GM23338 (cell line): Measurements from ENCODE around the gene NCAN. TPM values are rescaled to one million over a fixed set of nuclear protein-coding genes. Genes with fewer than 3 reads are reported as not detected.

Experiments
- ATAC-seq: fragments of 200-7000 bp; cut with Tn5 transposase; 3 replicates; pipeline ENCODE4 v1.9.1; 2020
- DNase-seq: peaks from one replicate; pipeline ENCODE4 v3.0.0-alpha.2; 2015; ENCODE audit warnings: low spot score
- H2AFZ ChIP-seq: fragments of 200-600 bp; sonication (generic); 2 replicates; pipeline ENCODE4 v1.8.0; 2016; ENCODE audit warnings: antibody characterized with exemption, mild to moderate bottlenecking, moderate library complexity
- H3F3A ChIP-seq: fragments of 200-600 bp; sonication (generic); replicated peaks from 2 replicates; pipeline ENCODE4 v1.8.0; 2017; ENCODE audit warnings: antibody characterized with exemption, mixed run types, low read depth
- H3K27ac ChIP-seq: fragments of 200-600 bp; sonication (generic); 2 replicates; pipeline ENCODE4 v1.6.1; 2016; ENCODE audit warnings: low read depth
- H3K27me3 ChIP-seq: fragments of 200-600 bp; sonication (generic); 2 replicates; pipeline ENCODE4 v1.8.0; 2016; ENCODE audit warnings: mild to moderate bottlenecking, mixed run types, moderate library complexity; ENCODE audit not compliant: insufficient read depth
- H3K36me3 ChIP-seq: fragments of 200-600 bp; sonication (generic); 2 replicates; pipeline ENCODE4 v1.8.0; 2016; ENCODE audit warnings: mild to moderate bottlenecking; ENCODE audit not compliant: insufficient read depth
- H3K4me1 ChIP-seq: fragments of 200-600 bp; sonication (generic); 2 replicates; pipeline ENCODE4 v1.8.0; 2016; ENCODE audit warnings: mild to moderate bottlenecking, moderate library complexity; ENCODE audit not compliant: insufficient read depth
- H3K4me2 ChIP-seq: fragments of 200-600 bp; sonication (generic); 2 replicates; pipeline ENCODE4 v1.7.1; 2017; ENCODE audit warnings: mixed run types
- H3K4me3 ChIP-seq: fragments of 200-600 bp; sonication (generic); 2 replicates; pipeline ENCODE4 v1.6.1; 2016; ENCODE audit warnings: mixed run types
- H3K79me2 ChIP-seq: fragments of 200-600 bp; sonication (generic); replicated peaks from 2 replicates; pipeline ENCODE4 v1.8.0; 2017; ENCODE audit warnings: mild to moderate bottlenecking; ENCODE audit not compliant: insufficient read depth
- H3K9me2 ChIP-seq: fragments of 200-600 bp; sonication (generic); 2 replicates; pipeline ENCODE4 v1.8.0; 2017; ENCODE audit not compliant: insufficient read depth
- H4K20me1 ChIP-seq: fragments of 200-600 bp; sonication (generic); replicated peaks from 2 replicates; pipeline ENCODE4 v1.8.0; 2017; ENCODE audit warnings: mild to moderate bottlenecking; ENCODE audit not compliant: insufficient read depth
- H3K27ac Mint-ChIP-seq: 2 replicates; pipeline ENCODE4 v1.8.0; 2020; ENCODE audit warnings: inconsistent platforms, mild to moderate bottlenecking, moderate library complexity, mixed read lengths
- H3K27me3 Mint-ChIP-seq: 3 replicates; pipeline ENCODE4 v1.8.0; 2022; ENCODE audit warnings: low read depth, mild to moderate bottlenecking, moderate library complexity, mixed read lengths, inconsistent platforms; ENCODE audit not compliant: insufficient read depth, poor library complexity
- H3K36me3 Mint-ChIP-seq: 3 replicates; pipeline ENCODE4 v1.8.0; 2021; ENCODE audit warnings: low read depth, mild to moderate bottlenecking, inconsistent platforms, moderate library complexity, mixed read lengths
- H3K4me1 Mint-ChIP-seq: 3 replicates; pipeline ENCODE4 v1.8.0; 2020; ENCODE audit warnings: mild to moderate bottlenecking, inconsistent platforms, mixed read lengths
- H3K4me3 Mint-ChIP-seq: 3 replicates; pipeline ENCODE4 v1.8.0; 2021; ENCODE audit warnings: moderate library complexity, mild to moderate bottlenecking, inconsistent platforms, mixed read lengths
- H3K9me3 Mint-ChIP-seq: 3 replicates; pipeline ENCODE4 v1.8.0; 2020; ENCODE audit warnings: moderate library complexity, mild to moderate bottlenecking, inconsistent platforms, mixed read lengths
- CREB1 ChIP-seq: fragments of 250-450 bp; sonication (Bioruptor Pico); IDR thresholded peaks from 2 replicates; pipeline ENCODE4 v1.5.0; 2020; ENCODE audit warnings: low read depth, mild to moderate bottlenecking, moderate library complexity
- CTCF ChIP-seq, 2 experiments: fragments of 200-600 bp in 1 of 2; sonication (generic) in 1 of 2; conservative IDR thresholded peaks; 2 replicates each; pipeline versions ENCODE4 v1.5.1 to v1.6.1; 2016 to 2017; ENCODE audit warnings: antibody characterized with exemption in 2 of 2, low read depth in 2 of 2, mild to moderate bottlenecking in 2 of 2, moderate library complexity in 1 of 2
- ETS1 ChIP-seq: IDR thresholded peaks from 2 replicates; pipeline ENCODE4 v1.6.1; 2016; ENCODE audit warnings: antibody characterized with exemption
- EZH2 ChIP-seq: fragments of 200-600 bp; sonication (generic); IDR thresholded peaks from one replicate; pipeline ENCODE4 v1.8.0; 2017; ENCODE audit warnings: antibody characterized with exemption, mild to moderate bottlenecking, low read depth; ENCODE audit not compliant: unreplicated experiment
- EZH2phosphoT487 ChIP-seq: fragments of 200-600 bp; sonication (generic); IDR thresholded peaks from one replicate; pipeline ENCODE4 v1.8.1; 2018; ENCODE audit warnings: antibody characterized with exemption; ENCODE audit not compliant: unreplicated experiment
- JUNB ChIP-seq: IDR thresholded peaks from one replicate; pipeline ENCODE4 v1.6.1; 2016; ENCODE audit warnings: antibody characterized with exemption; ENCODE audit not compliant: unreplicated experiment
- NANOG ChIP-seq: IDR thresholded peaks from 2 replicates; pipeline ENCODE4 v1.6.1; 2016; ENCODE audit warnings: antibody characterized with exemption, borderline replicate concordance
- POLR2AphosphoS5 ChIP-seq: IDR thresholded peaks from 2 replicates; pipeline ENCODE4 v1.6.1; 2016; ENCODE audit warnings: antibody characterized with exemption, low read depth
- REST ChIP-seq: IDR thresholded peaks from one replicate; pipeline ENCODE4 v1.6.1; 2018; ENCODE audit warnings: antibody characterized with exemption; ENCODE audit not compliant: unreplicated experiment
- STAT1 ChIP-seq: IDR thresholded peaks from one replicate; pipeline ENCODE4 v1.6.1; 2016; ENCODE audit warnings: antibody characterized with exemption; ENCODE audit not compliant: unreplicated experiment
- ZNF114 ChIP-seq: fragments of 250-450 bp; sonication (Bioruptor Pico); IDR thresholded peaks from 2 replicates; pipeline ENCODE4 v1.5.0; 2020; ENCODE audit warnings: mild to moderate bottlenecking, moderate library complexity
- ZNF331 ChIP-seq: fragments of 250-450 bp; sonication (Bioruptor Pico); IDR thresholded peaks from 2 replicates; pipeline ENCODE4 v1.5.0; 2020; ENCODE audit warnings: low read depth, mild to moderate bottlenecking, moderate library complexity
- ZNF462 ChIP-seq: fragments of 250-450 bp; sonication (Bioruptor Pico); IDR thresholded peaks from 2 replicates; pipeline ENCODE4 v1.5.0; 2020; ENCODE audit warnings: mild to moderate bottlenecking, moderate library complexity
- polyA plus RNA-seq: library from polyadenylated mRNA; unstranded; fragments of >200 nt; fragmentation: Nextera tagmentation; extraction: Ambion mirVana; gene quantifications from 2 replicates; pipeline ENCODE4 v1.2.1, GENCODE V29; 2016
- total RNA-seq: library from RNA; depleted of rRNA; stranded (reverse); fragments of >200 nt; shearing (Covaris generic); gene quantifications from 2 replicates; pipeline ENCODE4 v1.2.3, GENCODE V29; 2014

NCAN gene
- total and polyA plus RNA-seq, 2 experiments from 2014 or later, result 1.8 to 9.4 TPM

GRCh38 chr19:19206938-19207337 lies 4.8 kb upstream of the NCAN start:
- Histone ChIP-seq H3K4me1 (0 out of 2 replicates have a peak, but pooled peaks cover 6% of the 10 kb centered on the region), H2AFZ (no peak overlapping the region), H3K27me3 (peaks cover 72% of the 10 kb centered on the region), H3K79me2 (no peaks in the 10 kb centered on the region), H3K27ac (no peak overlapping the region), H4K20me1 (0 out of 2 replicates have a peak, but pooled peaks cover 3% of the 10 kb centered on the region), H3K4me3 (no peak overlapping the region), H3K36me3 (no peaks in the 10 kb centered on the region), H3F3A (0 out of 2 replicates have a peak, but pooled peaks cover 9% of the 10 kb centered on the region), H3K4me2 (no peak overlapping the region), H3K9me2 (no peaks in the 10 kb centered on the region)
- H3K27ac Mint-ChIP-seq, result no peak overlapping the region
- peaks cover 80% of the 10 kb centered on the region for H3K27me3 Mint-ChIP-seq
- H3K4me1 Mint-ChIP-seq, result peaks cover 11% of the 10 kb centered on the region; the same call in 2 of the 3 replicates
- TF ChIP-seq ZNF114 (CRISPR knock-in tag), result no peak
- no peak for TF ChIP-seq POLR2AphosphoS5
- no peak for TF ChIP-seq STAT1
- no peak for TF ChIP-seq ZNF331
- TF ChIP-seq ZNF462, result no peak
- no peak for TF ChIP-seq CREB1 (CRISPR knock-in tag)
- TF ChIP-seq ETS1, result no peak
- TF ChIP-seq JUNB, result no peak
- TF ChIP-seq EZH2, result no peak
- TF ChIP-seq CTCF (conservative IDR thresholded peaks at IDR 0.05; ENCODE audit: low read depth in 2 of 2), result no peak
- TF ChIP-seq REST, result no peak
- TF ChIP-seq EZH2phosphoT487, result no peak
- no peak for TF ChIP-seq NANOG
- H3K36me3 Mint-ChIP-seq, result peaks cover 11% of the 10 kb centered on the region; the same call in 2 of the 3 replicates
- peaks cover 4% of the 10 kb centered on the region; the same call in 2 of the 3 replicates for H3K9me3 Mint-ChIP-seq
- DNase-seq (no peak), ATAC-seq (no peak)
- H3K4me3 Mint-ChIP-seq, result no peak overlapping the region
